Cardiac muscle cell (in vitro differentiated cells and primary cell): ENCODE measurements around the gene EGF. TPM values are rescaled to one million over a fixed set of nuclear protein-coding genes. Genes with fewer than 3 reads are reported as not detected.
A peak's percentile ranks its signal among the peaks of the same experiment; 100 is the strongest.
"Not testable (repeated sequence)": the region's sequence is repeated elsewhere in the genome, so short reads cannot be mapped to it uniquely, and the experiment has no call there.

ENCODE experiments used
- DNase-seq, 2 donors: peaks; one replicate each; pipeline versions ENCODE4 v3.0.0 to v3.0.0-alpha.2; 2010 to 2017; ENCODE audit warnings: low read depth in 1 of 2, low spot score in 1 of 2
- H3K27ac ChIP-seq: fragments of 200-600 bp; sonication (generic); 2 replicates; pipeline ENCODE4 v1.5.1; 2016
- H3K27me3 ChIP-seq: fragments of 200-600 bp; sonication (generic); 2 replicates; pipeline ENCODE4 v1.6.0; 2016; ENCODE audit warnings: control low read depth
- H3K36me3 ChIP-seq: fragments of 200-600 bp; sonication (generic); 2 replicates; pipeline ENCODE4 v1.5.1; 2016; ENCODE audit warnings: control low read depth
- H3K4me1 ChIP-seq: fragments of 200-600 bp; sonication (generic); 2 replicates; pipeline ENCODE4 v1.8.1; 2017; ENCODE audit warnings: low read depth, mild to moderate bottlenecking, mixed run types
- H3K4me3 ChIP-seq: fragments of 200-600 bp; sonication (generic); 2 replicates; pipeline ENCODE4 v1.5.1; 2016; ENCODE audit warnings: mild to moderate bottlenecking
- H3K9me3 ChIP-seq: fragments of 200-600 bp; sonication (generic); 2 replicates; pipeline ENCODE4 v1.5.1; 2017; ENCODE audit warnings: low read depth, mild to moderate bottlenecking, control low read depth
- CTCF ChIP-seq: IDR thresholded peaks from 2 replicates; pipeline ENCODE4 v1.5.1; 2012; ENCODE audit warnings: low read depth, mild to moderate bottlenecking, low read length
- polyA plus RNA-seq: library from polyadenylated mRNA; unstranded; fragments of >200 nt; fragmentation: Nextera tagmentation; extraction: Ambion mirVana; gene quantifications from 2 replicates; pipeline ENCODE4 v1.2.1, GENCODE V29; 2016
- total RNA-seq: library from RNA; depleted of rRNA; stranded (reverse); fragments of >200 nt; gene quantifications from 2 replicates; pipeline ENCODE4 v1.2.3, GENCODE V29; 2016

The EGF gene
- total and polyA plus RNA-seq, 2 experiments from 2014 or later, result 3.0 to 11.0 TPM

GRCh38 chr4:110025718-110026117, 113.0 kb downstream of the EGF start:
- no peak overlapping the region for H3K4me3 ChIP-seq
- DNase-seq, result no peak
- no peak for TF ChIP-seq CTCF
- H3K4me1 ChIP-seq, result peaks cover 14% of the 10 kb centered on the region
- H3K9me3 ChIP-seq, result no peaks in the 10 kb centered on the region
- no peak overlapping the region for H3K27ac ChIP-seq
- H3K36me3 ChIP-seq, result no peaks in the 10 kb centered on the region
- H3K27me3 ChIP-seq, result no peaks in the 10 kb centered on the region

DNA sequence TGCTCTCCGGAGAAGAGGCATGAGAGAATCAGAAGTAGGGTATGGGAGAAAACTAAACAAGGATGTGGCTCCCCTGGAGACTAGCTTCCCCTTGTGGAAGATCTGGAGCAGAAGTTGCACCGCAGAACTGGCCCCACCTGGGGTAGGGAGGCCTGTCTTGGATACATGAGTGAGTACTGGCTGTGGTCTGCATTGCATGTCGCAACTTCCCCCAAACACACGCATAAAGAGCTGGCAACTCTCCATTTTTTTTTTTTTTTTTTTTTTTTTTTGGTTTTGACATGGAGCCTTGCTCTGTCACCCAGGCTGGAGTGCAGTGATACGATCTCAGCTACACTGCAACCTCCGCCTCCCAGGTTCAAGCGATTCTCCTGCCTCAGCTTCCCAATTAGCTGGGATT, 119.9 kb downstream of the EGF start:
- peaks cover 41% of the 10 kb centered on the region for H3K4me1 ChIP-seq
- TF ChIP-seq CTCF, result no peak
- H3K27ac ChIP-seq, result no peak overlapping the region
- H3K4me3 ChIP-seq, result no peak overlapping the region
- H3K36me3 ChIP-seq, result no peaks in the 10 kb centered on the region
- no peaks in the 10 kb centered on the region for H3K9me3 ChIP-seq
- no peaks in the 10 kb centered on the region for H3K27me3 ChIP-seq
- DNase-seq, result peak in 1 of 2 donors; percentile 56

- no peaks in the 10 kb centered on the region for H3K36me3 ChIP-seq
- H3K27ac ChIP-seq, result no peak overlapping the region
- no peak for TF ChIP-seq CTCF
- peaks cover 41% of the 10 kb centered on the region for H3K4me1 ChIP-seq
- H3K27me3 ChIP-seq, result no peaks in the 10 kb centered on the region
- H3K4me3 ChIP-seq, result no peak overlapping the region
- H3K9me3 ChIP-seq, result no peaks in the 10 kb centered on the region
- DNase-seq, result no peak
Observed at GRCh38 chr4:110033355-110034025, 120.8 kb downstream of the EGF start.

DNA sequence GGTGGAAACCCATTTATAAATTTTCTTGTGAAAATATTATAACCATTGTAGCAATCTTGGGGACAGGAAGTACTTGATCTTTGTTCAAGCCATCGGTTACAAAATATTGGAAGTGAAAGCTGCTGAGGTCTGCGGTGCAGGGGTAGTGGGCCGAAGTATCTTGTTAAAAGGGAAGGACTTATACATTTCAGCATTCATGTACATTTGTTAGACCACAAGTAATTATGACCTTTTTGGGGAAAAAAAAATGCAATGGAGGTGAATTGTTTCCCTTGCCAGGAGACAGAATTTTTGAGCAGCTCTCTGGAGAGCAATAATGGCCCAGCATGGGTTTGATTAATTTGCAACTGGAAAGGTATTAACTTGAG, 121.3 kb downstream of the EGF start:
- peaks cover 41% of the 10 kb centered on the region for H3K4me1 ChIP-seq
- DNase-seq, result no peak
- no peaks in the 10 kb centered on the region for H3K36me3 ChIP-seq
- no peak overlapping the region for H3K4me3 ChIP-seq
- no peaks in the 10 kb centered on the region for H3K27me3 ChIP-seq
- H3K27ac ChIP-seq, result peak overlapping the region; percentile 76
- H3K9me3 ChIP-seq, result no peaks in the 10 kb centered on the region
- no peak for TF ChIP-seq CTCF

GRCh38 chr4:110039164-110039563, 126.5 kb downstream of the EGF start:
- H3K36me3 ChIP-seq, DNase-seq, H3K27ac ChIP-seq, H3K4me3 ChIP-seq, H3K27me3 ChIP-seq, H3K9me3 ChIP-seq: not testable (repeated sequence)
- H3K4me1 ChIP-seq, result peaks cover 44% of the 10 kb centered on the region

DNA sequence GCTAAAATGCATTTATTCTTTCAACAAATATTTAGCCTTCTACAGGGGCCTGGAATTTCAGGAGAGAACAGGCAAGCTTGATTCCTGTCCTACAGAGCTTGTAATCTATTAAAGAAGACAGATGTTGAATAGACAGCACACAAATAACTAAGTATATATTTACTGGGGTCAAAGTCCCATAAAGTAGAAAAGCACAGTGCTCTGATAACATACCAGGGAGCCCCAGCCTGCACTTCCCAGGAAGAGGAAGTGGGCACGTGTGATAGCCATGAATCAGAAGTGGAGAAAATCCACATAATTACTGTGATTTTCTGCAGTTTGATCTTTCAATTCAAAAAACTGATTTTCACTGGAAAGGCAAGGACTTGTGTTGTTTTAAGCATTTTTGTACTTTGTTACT, 129.1 kb downstream of the EGF start:
- no peak for DNase-seq
- Histone ChIP-seq H3K27ac (no peak overlapping the region), H3K4me3 (no peak overlapping the region), H3K9me3 (no peaks in the 10 kb centered on the region), H3K4me1 (peaks cover 19% of the 10 kb centered on the region), H3K36me3 (no peaks in the 10 kb centered on the region), H3K27me3 (no peaks in the 10 kb centered on the region)
- TF ChIP-seq CTCF, result no peak
